Mucosa of gallbladder (tissue), 1 donor: ENCODE measurements around the gene DDX10. TPM values are rescaled to one million over a fixed set of nuclear protein-coding genes. Genes with fewer than 3 reads are reported as not detected.
"Not testable (repeated sequence)": the region's sequence is repeated elsewhere in the genome, so short reads cannot be mapped to it uniquely, and the experiment has no call there.

Experiments used
- DNase-seq: peaks from one replicate; pipeline ENCODE4 v3.0.0-alpha.2; 2020; ENCODE audit warnings: low spot score
- total RNA-seq: library from RNA; stranded (reverse); gene quantifications from one replicate; pipeline ENCODE4 v1.2.1, GENCODE V29; 2021
- donor health status: DM: no; HTN: no; CAD: no.

DDX10 gene
- total RNA-seq, 1 donor from 2014 or later = 18.4 TPM

DNA sequence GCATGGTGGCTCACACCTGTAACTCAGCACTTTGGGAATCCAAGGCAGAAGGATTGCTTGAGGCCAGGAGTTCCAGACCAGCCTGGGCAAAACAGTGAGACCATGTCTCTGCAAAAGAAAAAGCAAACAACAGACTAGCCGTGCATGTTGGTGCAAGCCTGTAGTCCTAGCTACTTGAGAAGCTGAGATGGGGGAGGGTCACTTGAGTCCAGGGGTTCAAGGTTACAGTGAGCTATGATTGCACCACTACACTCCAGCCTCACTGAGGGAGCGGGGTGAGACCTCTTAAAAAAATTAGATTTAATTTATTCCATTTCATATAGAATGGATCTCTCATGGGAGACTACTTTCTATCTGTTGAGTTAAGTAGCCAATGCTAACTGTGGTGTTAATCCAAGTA, 50.4 kb downstream of the DDX10 start:
- no peak for DNase-seq

DNA sequence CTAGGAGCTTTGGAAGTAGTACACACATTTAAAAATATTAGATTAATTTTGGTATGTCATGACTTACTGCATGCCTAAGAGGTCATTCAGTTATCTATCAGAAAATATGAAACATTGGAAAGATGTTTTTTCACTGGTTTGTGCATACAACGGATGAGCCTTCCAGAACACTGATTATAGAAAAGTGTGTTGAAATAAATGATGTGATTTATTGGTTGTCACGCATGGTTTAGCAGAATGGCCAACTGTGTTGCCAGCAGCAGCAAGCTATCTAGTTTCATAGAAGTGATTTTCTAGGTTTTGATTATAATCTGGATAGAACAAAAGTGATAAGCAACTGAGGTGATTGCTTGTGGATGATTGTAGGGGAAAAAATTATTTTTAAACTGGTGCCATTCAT, 53.6 kb downstream of the DDX10 start:
- DNase-seq = no peak

DNA sequence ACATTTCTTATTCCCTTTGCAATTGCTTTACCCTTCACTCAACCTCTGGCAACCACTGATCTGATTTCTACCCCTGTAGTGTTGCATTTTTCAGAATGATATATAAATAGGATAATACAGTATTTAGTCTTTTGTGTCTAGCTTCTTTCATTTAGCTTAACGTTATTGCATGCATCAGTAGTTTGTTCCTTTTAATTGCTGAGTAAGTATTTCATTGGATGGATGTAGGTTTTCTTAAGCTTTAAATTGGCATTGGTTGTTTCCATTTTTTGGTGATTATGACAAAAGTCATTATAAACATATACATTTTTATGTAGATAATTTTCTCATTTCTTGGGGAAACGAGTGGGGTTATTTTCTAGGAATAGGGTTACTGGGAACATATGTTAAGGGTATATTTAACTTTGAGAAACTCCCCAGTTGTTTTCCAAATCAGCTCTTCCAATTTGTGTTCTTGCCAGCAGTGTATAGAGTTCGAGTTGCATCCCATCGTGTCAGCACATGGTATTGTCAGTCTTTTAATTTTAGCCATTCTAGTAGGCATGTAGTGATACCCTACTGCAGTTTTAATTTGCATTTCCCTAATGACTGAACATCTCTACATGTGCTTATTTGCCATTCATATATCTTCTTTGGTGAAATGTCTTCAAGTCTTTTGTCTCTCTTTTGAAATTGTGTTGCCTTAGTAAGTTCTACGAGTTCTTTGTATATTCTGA, 60.3 kb downstream of the DDX10 start:
- no peak for DNase-seq

DNA sequence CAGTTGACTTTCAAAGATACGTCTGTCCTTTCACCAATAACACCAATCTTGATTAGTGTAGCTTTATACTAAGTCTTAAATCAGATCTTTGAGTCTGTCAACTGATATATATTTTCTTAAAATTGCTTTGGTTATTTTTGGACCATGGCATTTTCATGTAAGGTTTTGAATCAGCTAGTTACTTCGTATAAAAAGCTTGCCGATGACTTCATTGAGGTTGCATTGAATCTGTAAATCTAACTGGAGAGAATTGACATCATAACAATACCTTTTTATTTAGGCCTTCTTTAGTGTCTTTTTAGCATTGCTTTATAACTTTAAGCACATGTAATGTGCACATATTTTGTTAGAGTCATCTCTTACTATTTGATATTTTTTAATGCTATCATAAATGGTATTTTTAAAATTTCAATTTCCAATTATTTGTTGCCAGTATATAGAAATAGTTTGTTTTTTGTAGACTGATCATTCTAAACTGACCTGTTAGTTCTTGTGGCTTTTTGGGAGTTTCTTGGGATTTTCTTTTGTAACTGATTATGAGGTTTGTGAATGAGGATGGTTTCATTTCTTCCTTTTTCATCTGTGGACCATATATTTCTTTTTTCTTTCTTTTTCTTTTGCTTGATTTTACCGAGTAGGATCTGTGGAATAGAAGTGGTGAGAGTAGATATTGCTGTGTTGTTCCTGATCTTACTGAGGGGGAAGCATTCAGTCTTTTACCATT, 61.4 kb downstream of the DDX10 start:
- DNase-seq = no peak

DNA sequence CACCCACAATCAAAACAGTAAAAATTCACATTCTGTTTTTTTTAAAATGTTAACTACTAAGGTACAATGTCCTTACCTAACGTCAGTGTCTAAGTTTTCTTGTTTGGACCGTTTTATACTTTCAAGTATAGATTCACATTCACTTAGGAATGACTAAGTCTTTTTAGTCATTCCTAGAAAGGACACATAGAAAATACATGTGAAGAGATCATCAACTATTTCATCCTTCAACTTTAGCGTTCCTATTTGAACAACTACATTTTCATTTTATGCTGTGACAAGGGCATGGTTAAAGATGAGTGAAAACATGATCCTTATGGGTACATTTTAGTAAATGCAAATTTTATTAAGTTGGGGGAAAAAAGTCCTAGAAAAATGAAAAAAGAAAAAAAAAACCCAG, 62.8 kb downstream of the DDX10 start:
- no peak for DNase-seq

DNA sequence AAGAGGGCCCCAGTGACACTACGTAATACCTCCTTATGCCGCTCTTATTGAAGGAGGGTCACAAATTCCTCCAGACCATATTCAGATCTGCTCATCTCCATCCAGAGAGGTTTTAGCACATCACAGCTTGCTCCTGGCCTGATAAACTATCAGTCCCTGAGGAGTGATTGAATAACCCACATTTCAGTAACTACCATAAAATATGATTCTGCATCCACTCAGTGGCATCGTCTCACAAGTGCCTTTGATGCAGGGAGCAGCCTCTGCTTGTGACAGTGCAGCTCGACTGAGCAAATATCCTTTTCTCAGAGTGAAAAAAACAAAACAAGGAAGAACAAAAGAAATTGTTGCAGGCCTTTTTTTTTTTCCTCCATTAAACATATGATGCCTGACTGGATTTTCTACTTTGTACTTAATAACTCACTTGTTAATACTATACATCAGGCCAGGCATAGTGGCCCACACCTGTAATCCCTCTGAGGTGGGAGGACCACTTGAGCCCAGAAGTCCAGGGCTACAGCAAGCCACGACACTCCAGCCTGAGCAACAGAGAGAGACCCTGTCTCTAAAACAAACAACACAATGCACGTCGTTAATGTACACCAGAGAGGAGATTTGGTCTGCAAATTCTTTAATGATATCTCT, 64.5 kb downstream of the DDX10 start:
- no peak for DNase-seq

DNA sequence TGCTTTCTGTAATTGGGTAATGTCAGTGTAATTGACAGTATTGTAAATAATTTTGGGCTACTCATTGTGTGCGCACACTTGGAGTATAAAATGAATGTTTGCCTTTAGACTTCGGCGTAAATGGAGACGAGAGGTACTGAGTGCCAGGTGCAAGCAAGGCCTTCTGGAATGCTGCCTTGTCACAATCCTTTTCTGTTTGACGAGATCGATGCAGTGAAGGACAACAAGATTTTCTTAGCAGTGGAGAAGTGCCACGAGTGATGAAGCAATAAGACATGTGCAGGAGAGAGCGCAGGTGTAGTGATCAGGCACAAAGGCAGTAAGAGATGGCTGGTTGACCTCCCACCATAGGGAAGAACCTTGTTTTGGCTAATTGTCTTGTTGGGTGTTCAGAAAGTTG, 67.5 kb downstream of the DDX10 start:
- peak; percentile 65 for DNase-seq

DNA sequence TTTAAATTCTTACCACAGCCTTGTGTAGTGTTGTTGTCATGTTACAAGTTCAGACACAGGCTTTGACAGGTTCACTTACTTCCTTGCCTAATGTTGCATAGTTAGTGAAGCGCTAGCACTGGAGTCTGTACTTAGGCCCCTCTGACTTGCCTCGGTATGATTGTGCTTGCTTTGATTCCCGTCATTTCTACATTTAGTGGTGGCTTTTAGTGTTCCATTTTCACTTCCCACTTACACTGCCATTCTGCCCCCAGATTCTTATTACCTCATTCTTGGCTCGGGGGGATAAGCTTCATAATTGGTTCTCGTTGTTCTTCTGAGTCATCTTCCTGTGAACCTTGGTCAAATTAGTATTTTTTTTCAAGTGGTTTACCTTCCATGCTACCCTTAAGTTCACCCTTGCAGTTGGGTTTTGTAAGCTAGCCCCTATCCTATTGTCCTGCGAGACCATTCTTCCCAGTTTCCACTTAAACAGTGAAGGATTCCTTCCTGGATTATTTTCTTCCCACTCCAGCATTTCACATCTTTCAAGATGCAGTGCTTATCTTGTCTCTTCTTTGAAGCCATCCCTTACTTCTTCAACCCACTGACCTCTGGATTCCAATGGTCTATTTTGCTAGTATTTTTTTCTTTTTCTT, 68.7 kb downstream of the DDX10 start:
- DNase-seq = no peak

DNA sequence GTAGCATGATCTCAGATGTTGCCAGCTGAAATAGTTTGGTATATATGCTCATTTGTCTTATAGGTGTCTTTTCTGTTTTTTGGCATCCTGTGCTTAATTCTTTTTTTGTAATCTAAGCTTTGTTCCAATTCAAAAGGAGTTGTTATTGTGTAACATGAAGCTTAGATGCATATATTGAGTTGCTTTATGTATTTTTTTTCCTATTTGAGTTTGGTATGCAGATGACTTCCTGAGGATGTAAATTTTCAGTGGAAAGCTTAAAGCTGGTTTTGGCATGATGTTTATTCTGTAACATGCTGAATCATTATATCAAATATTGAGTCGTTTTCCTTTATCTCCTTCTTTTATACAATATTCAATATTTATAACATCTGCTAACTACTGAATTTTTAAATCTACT, 69.4 kb downstream of the DDX10 start:
- DNase-seq = no peak

DNA sequence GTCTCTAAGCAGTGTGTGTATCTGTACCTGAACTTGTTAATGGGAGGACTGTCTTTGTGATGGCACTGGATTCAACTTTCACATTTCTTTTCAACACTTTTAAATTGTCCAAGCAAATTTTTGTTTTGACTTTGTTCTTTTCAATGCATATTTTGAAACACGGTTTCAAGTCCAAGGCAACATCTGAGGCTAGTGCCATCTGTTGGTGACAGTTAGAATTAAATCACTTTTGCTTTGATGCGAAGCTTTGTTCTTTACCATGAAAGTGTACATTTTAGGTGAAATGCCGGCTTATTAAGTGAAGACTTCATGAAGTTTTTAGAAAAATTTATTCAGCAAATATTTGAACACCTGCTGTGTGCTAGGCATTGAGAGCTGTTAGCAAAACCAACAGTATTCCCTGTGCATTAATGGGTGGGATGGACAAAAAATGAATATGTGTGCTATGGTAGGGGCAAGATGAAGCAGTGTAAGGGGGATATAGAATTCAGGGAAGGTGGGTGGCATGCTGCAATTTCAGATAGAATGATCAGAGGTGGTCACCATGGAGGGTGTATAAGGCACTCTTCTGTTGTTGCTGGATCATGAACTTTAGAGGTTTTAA, 70.2 kb downstream of the DDX10 start:
- no peak for DNase-seq

DNA sequence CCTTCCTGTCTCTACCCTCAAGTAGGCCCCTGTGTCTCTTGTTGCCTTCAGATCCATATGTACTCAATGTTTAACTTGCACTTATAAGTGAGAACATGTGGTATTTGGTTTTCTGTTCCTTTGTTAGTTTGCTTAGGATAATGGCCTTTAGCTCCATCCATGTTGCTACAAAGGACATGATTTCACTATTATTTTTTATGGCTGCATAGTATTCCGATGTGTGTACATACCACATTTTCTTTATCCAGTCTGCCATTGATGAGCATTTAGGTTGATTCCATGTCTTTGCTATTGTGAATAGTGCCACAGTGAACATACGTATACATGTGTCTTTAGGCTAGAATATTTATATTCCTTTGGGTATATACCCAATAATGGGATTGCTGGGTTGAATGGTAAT, 75.3 kb downstream of the DDX10 start:
- not testable (repeated sequence) for DNase-seq

DNA sequence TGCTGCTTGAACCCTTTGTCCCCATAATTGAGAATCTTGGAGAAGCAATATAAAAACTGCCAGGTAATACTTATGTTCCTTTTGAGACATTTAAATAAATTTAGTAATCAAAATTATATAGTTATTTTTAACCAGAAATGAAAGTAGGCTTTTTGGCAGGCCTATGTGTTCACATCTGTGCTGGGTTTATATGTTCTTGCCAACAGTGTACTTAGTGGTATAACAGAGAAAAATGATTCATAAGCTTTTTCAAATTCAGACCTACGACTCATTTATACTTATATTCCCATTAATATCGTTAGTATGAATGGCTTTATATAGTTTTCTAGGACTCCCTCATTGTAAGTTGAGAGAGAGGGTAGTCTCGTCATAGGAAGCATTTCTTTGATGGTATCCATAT, 79.0 kb downstream of the DDX10 start:
- no peak for DNase-seq

DNA sequence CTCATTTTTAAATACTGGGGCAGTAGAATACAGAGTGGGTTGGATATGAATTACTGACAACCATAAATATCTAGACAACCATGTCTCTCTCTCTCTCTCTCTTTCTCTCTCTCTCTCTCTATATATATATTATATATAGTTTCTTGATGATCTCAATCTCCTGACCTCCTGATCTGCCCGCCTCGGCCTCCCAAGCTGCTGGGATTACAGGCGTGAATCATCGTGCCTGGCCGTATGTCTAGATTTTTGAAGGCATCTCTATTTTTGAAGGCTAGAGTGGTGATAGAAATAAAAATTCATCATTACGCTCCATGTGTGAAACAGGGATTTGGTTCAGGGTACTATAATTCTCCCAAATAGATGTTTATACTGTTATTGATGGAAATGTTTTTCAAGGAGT, 84.1 kb downstream of the DDX10 start:
- no peak for DNase-seq

DNA sequence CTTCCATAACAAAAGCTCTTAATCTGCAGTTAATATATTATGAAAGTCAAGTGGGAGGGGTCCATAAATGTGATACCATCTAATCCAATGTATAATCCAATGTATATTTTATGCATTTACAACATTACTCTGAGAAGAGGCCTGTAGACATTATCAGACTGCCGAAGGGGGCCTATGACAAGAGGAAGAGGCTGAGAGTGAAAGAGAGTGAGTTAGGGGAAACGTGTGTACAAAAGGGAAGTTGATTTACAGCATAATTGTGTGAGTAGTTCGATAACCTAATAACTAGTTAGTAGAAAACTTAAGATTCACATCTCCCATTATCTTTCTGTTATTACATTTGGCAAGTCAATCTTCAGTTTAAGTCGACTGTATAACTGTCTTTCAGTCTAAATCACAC, 86.6 kb downstream of the DDX10 start:
- no peak for DNase-seq

DNA sequence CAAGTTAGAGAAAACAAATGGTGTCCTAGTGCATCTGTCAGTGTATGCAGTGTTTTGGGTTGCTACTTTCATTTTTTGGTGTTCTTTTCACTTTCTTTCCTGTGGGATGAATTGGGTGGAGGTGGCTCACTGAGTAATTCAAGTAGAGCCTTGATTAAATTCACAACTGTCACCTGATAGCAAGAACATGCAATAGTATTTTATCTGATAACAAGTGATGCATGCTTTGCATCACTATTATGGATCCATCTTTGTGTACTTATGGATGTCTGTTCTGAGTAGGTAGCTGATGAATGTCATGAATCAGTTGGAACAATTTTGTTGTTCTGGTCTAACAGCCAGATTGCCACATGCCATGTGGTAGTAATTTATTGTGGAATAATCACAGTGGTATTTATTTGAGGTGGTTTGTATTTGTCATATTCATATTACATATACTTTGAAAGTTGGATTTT, 87.5 kb downstream of the DDX10 start:
- DNase-seq = no peak

DNA sequence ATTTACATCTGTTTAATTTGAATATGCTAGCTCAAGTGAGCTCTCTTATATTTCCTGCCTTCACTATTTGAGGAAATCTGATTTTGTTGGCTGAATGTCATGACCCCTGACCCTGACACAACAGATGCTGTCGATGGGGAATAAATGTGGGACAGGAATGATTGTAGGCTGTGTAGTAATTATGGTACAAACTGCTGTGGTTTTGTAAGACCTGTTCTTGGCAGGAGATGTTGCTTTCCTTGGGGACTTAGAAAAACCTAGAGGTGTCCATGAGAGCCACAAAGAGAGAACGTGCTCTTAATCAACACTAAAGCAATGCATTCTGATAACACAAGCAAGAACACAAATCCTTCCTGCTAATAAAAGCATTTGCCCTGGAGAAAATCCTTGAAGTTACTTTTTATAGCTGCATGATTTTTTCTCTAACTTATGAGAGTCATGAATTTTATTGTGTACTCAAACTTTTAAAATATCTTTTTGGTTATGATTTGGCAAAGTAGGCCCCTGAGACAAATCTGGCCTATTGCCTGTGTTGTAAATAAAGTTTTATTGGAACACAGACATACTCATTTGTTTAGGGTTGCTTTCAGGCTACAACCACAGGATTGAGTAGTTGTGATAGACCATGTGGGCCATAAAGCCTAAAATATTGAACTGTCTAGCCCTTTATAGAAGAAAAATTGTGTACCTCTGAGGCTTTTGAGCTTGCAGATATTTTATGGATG, 90.2 kb downstream of the DDX10 start:
- no peak for DNase-seq

DNA sequence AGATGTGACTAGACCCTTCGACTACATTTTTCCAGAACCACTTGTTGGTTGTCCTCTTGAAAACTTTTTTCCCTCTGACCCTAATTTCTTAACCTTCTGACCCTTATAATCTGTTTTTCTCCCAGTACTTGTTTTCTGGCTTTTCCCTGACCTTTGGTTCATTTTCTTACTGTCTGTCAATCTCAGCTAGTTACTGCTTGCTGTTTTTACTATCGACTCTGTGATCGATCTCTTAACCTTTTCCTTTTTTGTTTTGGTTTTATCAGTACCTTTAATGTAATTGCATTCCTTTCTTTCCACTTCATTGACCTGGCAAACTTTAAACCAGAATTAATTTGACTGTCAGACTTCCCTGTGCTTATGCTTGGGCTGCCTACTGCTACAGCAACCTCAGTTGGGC, 92.8 kb downstream of the DDX10 start:
- no peak for DNase-seq

DNA sequence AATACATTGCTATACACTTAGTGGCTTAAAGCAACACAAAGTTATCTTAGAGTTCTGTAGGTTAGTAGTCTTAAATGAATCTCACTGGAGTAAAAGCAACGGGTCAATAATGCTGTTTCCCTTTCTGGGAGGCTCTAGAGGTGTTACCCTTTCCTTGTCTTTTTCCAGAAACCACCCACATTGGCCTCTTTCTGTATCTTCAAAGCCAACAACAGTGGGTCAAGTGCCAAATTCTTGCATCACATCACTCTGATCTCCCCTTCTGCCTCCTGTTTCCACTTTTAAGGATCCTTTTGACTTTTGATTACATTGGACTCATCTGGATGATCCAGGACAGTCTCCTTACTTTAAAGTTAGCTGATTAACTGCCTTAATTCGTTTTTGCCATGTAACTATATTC, 93.6 kb downstream of the DDX10 start:
- DNase-seq = no peak

DNA sequence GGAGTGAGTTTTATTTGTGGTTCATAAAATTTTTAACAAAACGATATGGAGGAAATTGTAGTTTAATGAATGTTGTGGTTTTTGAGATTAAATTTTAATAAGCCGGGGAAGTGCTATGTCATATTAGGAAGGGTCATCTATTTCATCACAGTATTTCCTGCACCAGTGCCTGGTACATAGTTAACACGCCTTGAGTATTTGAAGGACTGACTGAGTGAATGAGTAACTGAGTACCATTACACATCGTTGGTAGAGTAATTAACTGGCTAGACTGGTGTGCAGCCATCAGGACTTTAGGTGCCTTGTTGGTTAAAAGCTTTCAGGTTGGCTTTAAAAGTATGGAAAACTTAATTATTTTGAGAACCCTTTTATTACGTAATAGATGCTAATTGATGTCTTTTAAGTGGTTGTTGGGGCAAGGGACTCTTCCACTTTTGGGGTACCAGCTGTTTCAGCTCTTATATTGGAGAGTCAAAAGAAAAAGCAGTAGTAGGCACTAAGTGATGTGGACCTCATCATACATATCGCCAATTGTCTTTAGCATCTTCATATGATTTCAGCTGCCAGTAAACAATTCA, 101.8 kb downstream of the DDX10 start:
- no peak for DNase-seq

DNA sequence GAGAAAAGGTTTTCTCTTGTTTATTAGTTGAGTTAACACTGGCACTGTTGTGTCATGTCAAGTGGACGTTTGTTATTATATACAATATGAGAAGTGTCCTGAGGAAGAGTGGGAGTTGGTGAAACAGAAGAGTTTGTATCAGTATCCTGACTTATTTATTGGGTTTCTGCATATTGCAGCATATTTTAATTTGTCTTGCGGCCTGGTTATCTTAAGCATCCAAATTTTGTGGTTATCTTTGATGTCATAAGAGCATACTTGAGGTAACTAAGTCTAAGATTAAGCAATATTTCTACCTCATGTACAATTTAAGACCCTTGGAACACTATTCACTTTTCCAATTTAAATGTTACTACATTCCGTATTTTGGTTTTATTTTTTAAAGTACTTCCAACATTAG, 103.5 kb downstream of the DDX10 start:
- DNase-seq = no peak

DNA sequence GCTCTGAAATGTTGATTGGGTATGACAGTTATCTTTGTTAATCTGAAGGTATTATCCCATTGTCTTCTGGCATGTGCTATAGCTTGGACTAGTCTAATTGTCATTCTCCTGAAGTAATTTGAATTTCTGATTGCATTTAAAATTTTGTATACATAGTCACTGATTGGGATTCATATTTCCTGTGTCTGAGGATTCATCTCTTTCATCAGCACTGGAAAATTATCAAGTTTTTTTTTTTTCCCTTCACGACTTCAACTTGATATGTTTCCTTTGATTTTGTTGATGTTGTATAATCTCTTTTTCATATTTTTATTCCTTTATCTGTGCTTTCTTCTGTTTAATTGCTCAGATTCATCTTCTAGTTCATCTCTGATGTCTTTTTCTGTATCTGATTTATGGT, 104.1 kb downstream of the DDX10 start:
- no peak for DNase-seq
